Prostate gland (tissue), 2 donors: ENCODE results near the gene CAD.
"Not testable (repeated sequence)": the region's sequence is repeated elsewhere in the genome, so short reads cannot be mapped to it uniquely, and the experiment has no call there.

Source experiments
- CTCF ChIP-seq, 4 experiments: fragments of 200-600 bp in 2 of 4; fragments of 450-650 bp in 2 of 4; sonication (generic) in 2 of 4; IDR thresholded peaks; 1 replicate in 3 of 4; 2 replicates in 1 of 4; pipeline ENCODE4 v1.5.1; 2016 to 2019; ENCODE audit warnings: antibody characterized with exemption in 4 of 4, mild to moderate bottlenecking in 2 of 4, moderate library complexity in 2 of 4
- POLR2A ChIP-seq: fragments of 450-650 bp; IDR thresholded peaks from one replicate; pipeline ENCODE4 v1.6.1; 2016; ENCODE audit warnings: antibody characterized with exemption, mild to moderate bottlenecking

GRCh38 chr2:27175781-27176180 lies 41.4 kb upstream of the CAD start:
- not testable (repeated sequence) for TF ChIP-seq CTCF (IDR thresholded peaks at IDR 0.05); POLR2A
